GM18502 (cell line): ENCODE measurements around the gene NARS2.

Experiments
- ATAC-seq: cut with Tn5 transposase; IDR thresholded peaks from one replicate; pipeline ENCODE4 v1.9.1; 2021; ENCODE audit warnings: mild to moderate bottlenecking; ENCODE audit not compliant: unreplicated experiment, poor library complexity

NARS2 gene

GRCh38 chr11:78419327-78419726, 155.3 kb downstream of the NARS2 start:
- no peak for ATAC-seq

- no peak for ATAC-seq
These were observed 156.0 kb downstream of the NARS2 start for GRCh38 chr11:78418584-78419211.

- ATAC-seq: peak; percentile 50
These were observed 156.6 kb downstream of the NARS2 start for GRCh38 chr11:78417888-78418583.

GRCh38 chr11:78417175-78417887, 157.3 kb downstream of the NARS2 start, which contains the start of gene GAB2:
Gene GAB2, minus strand, starts transcription at chr11:78417820. Its CDS starts 100 bp downstream, at chr11:78417720.
- ATAC-seq: peak; percentile 19

GRCh38 chr11:78416285-78417174, 158.1 kb downstream of the NARS2 start:
- peak; percentile 67 for ATAC-seq

- no peak for ATAC-seq
These were observed 159.3 kb downstream of the NARS2 start for GRCh38 chr11:78415338-78415737.

- no peak for ATAC-seq
These were observed 160.2 kb downstream of the NARS2 start for GRCh38 chr11:78414321-78415051.

- ATAC-seq: no peak
These were observed 166.0 kb downstream of the NARS2 start for GRCh38 chr11:78408619-78409018.

- no peak for ATAC-seq
These were observed 168.0 kb downstream of the NARS2 start for GRCh38 chr11:78406568-78407196.

- ATAC-seq: no peak
These were observed 168.9 kb downstream of the NARS2 start for GRCh38 chr11:78405805-78406204.

- no peak for ATAC-seq
These were observed 170.9 kb downstream of the NARS2 start for GRCh38 chr11:78403781-78404180.

GRCh38 chr11:78402847-78403246, 171.8 kb downstream of the NARS2 start:
- no peak for ATAC-seq

GRCh38 chr11:78400702-78401101, 174.0 kb downstream of the NARS2 start:
- ATAC-seq: no peak

GRCh38 chr11:78400116-78400515, 174.5 kb downstream of the NARS2 start:
- ATAC-seq: no peak

GRCh38 chr11:78399136-78399535, 175.5 kb downstream of the NARS2 start:
- no peak for ATAC-seq

- no peak for ATAC-seq
These were observed 175.9 kb downstream of the NARS2 start for GRCh38 chr11:78398715-78399114.

GRCh38 chr11:78397398-78397797, 177.3 kb downstream of the NARS2 start:
- peak; percentile 85 for ATAC-seq

- no peak for ATAC-seq
These were observed 179.1 kb downstream of the NARS2 start for GRCh38 chr11:78395597-78395996.

- no peak for ATAC-seq
These were observed 181.8 kb downstream of the NARS2 start for GRCh38 chr11:78392854-78393253.
